ENCODE measurements around the gene FAM149B1. TPM values are rescaled to one million over a fixed set of nuclear protein-coding genes. Genes with fewer than 3 reads are reported as not detected.

The FAM149B1 gene
- total RNA-seq, 1 donor from 2014 or later, result 31.9 TPM

DNA sequence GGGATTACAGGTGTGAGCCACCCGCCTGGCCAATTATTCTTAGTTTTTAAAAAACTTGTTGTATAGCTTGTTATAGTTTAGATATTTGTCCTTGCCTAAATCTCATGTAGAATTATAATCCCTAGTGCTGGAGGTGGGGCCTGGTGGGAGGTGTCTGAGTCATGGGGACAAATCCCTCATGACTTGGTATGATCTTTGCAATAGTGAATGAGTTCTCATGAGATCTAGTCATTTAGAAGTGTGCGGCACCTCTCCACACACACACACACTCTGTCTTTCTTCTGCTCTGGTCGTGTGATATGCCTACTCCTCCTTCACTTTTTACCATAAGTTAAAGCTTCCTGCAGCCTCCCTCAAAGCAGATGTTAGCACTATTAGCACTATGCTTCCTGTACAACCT lies 37.2 kb downstream of the FAM149B1 start:
- TF ChIP-seq, protein P1, sequence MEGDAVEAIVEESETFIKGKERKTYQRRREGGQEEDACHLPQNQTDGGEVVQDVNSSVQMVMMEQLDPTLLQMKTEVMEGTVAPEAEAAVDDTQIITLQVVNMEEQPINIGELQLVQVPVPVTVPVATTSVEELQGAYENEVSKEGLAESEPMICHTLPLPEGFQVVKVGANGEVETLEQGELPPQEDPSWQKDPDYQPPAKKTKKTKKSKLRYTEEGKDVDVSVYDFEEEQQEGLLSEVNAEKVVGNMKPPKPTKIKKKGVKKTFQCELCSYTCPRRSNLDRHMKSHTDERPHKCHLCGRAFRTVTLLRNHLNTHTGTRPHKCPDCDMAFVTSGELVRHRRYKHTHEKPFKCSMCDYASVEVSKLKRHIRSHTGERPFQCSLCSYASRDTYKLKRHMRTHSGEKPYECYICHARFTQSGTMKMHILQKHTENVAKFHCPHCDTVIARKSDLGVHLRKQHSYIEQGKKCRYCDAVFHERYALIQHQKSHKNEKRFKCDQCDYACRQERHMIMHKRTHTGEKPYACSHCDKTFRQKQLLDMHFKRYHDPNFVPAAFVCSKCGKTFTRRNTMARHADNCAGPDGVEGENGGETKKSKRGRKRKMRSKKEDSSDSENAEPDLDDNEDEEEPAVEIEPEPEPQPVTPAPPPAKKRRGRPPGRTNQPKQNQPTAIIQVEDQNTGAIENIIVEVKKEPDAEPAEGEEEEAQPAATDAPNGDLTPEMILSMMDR (IDR thresholded peaks at IDR 0.05; ENCODE audit: unreplicated experiment), result no peak
- Mint-ChIP-seq H3K27me3 (ENCODE audit: low read depth) (no peaks in the 10 kb centered on the region), H3K36me3 (peaks cover 38% of the 10 kb centered on the region), H3K4me1 (no peaks in the 10 kb centered on the region), H3K27ac (no peak overlapping the region), H3K9me3 (peaks cover 11% of the 10 kb centered on the region), H3K4me3 (no peak overlapping the region)
- DNase-seq (ENCODE audit: low spot score in 2 of 2, unreplicated experiment in 2 of 2), result no peak

DNA sequence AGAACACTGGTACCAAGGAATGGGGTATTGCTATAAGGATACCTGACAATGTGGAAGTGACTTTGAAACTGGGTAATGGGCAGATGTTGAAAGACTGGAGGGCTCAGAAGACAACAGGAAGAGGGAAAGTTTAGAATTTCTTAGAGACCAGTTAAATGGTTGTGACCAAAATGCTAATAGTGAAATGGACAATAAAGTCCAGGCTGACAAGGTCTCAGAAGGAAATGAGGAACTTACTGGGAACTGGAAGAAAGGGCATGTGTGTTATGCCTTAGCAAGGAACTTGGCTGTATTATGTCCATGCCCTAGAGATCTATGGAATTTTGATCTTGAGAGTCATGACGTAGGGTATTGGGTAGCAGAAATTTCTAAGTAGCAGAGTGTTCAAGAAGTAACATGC lies 38.0 kb downstream of the FAM149B1 start:
- peaks cover 11% of the 10 kb centered on the region for H3K9me3 Mint-ChIP-seq
- peaks cover 36% of the 10 kb centered on the region for H3K36me3 Mint-ChIP-seq
- H3K27me3 Mint-ChIP-seq (ENCODE audit: low read depth), result no peaks in the 10 kb centered on the region
- TF ChIP-seq, protein P1 (IDR thresholded peaks at IDR 0.05; ENCODE audit: unreplicated experiment), result no peak
- no peaks in the 10 kb centered on the region for H3K4me1 Mint-ChIP-seq
- H3K4me3 Mint-ChIP-seq, result no peak overlapping the region
- no peak for DNase-seq (ENCODE audit: low spot score in 2 of 2, unreplicated experiment in 2 of 2)
- H3K27ac Mint-ChIP-seq, result no peak overlapping the region

DNA sequence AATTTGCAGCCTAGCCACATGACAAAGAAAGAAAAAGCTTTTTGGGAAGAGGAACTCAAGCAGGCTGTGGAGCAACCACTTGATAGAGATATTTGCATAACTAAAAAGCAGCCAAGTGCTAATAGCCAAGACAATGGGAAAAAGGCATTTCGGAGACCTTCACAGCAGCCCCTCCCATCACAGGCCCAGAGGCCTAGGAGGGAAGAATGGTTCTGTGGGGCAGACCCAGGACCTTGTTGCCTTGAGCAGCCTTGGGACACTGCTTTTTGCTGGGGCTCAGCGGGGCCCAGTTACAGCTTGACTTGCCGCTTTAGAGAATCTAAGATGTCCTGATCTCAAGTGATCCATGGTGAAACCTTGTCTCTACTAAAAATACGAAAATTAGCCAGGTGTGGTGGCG lies 38.5 kb downstream of the FAM149B1 start:
- H3K4me1 Mint-ChIP-seq, result no peaks in the 10 kb centered on the region
- DNase-seq (ENCODE audit: low spot score in 2 of 2, unreplicated experiment in 2 of 2), result no peak
- H3K36me3 Mint-ChIP-seq, result peaks cover 34% of the 10 kb centered on the region
- TF ChIP-seq, protein P1 (IDR thresholded peaks at IDR 0.05; ENCODE audit: unreplicated experiment), result no peak
- no peak overlapping the region for H3K4me3 Mint-ChIP-seq
- no peak overlapping the region for H3K27ac Mint-ChIP-seq
- no peaks in the 10 kb centered on the region for H3K27me3 Mint-ChIP-seq (ENCODE audit: low read depth)
- H3K9me3 Mint-ChIP-seq, result peaks cover 11% of the 10 kb centered on the region

DNA sequence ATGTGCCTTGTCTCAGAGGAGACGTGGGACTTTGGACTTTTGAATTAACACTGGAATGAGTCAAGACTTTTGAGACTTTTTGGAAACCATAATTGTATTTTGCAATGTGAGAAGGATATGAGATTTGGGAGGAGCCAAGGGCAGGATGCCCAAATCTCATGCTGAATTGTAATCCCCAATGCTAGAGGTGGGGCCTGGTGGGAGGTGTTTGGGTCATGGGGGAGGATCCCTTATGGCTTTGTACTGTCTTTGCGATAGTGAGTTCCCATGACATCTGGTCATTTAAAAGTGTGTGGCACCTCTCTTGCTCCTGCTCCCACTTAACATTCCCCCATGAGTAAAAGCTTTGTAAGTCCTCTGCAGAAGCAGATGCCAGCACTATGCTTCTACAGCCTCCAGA lies 40.0 kb downstream of the FAM149B1 start:
- H3K9me3 Mint-ChIP-seq, result peaks cover 11% of the 10 kb centered on the region
- H3K4me1 Mint-ChIP-seq, result no peaks in the 10 kb centered on the region
- no peak for DNase-seq (ENCODE audit: low spot score in 2 of 2, unreplicated experiment in 2 of 2)
- peaks cover 34% of the 10 kb centered on the region for H3K36me3 Mint-ChIP-seq
- TF ChIP-seq, protein P1 (IDR thresholded peaks at IDR 0.05; ENCODE audit: unreplicated experiment), result no peak
- no peak overlapping the region for H3K4me3 Mint-ChIP-seq
- no peak overlapping the region for H3K27ac Mint-ChIP-seq
- no peaks in the 10 kb centered on the region for H3K27me3 Mint-ChIP-seq (ENCODE audit: low read depth)

DNA sequence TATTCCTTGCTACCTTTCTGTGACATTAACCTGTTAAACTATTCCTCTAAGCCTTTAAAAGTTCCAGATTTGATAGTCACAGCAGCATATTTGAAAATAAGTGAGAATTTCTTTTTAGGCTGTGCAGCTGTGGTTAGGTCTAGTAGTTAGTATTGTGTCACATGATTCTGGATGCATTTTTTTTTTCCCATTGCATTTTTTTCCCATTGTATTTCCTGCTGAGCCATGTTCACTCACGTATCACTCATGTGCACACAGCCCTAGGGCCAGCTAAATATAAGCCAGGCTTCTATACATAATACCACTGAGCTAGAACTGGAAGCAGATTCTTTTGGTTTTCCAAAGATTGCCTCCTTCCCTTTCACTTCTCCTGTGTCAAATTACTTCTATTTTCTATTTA lies 41.8 kb downstream of the FAM149B1 start:
- DNase-seq (ENCODE audit: low spot score in 2 of 2, unreplicated experiment in 2 of 2), result no peak
- H3K4me1 Mint-ChIP-seq, result no peaks in the 10 kb centered on the region
- no peak overlapping the region for H3K27ac Mint-ChIP-seq
- peaks cover 11% of the 10 kb centered on the region for H3K9me3 Mint-ChIP-seq
- no peaks in the 10 kb centered on the region for H3K27me3 Mint-ChIP-seq (ENCODE audit: low read depth)
- TF ChIP-seq, protein P1 (IDR thresholded peaks at IDR 0.05; ENCODE audit: unreplicated experiment), result no peak
- H3K4me3 Mint-ChIP-seq, result no peak overlapping the region
- H3K36me3 Mint-ChIP-seq, result peaks cover 37% of the 10 kb centered on the region
